ENCODE measurements around the gene GPR83.

DNA sequence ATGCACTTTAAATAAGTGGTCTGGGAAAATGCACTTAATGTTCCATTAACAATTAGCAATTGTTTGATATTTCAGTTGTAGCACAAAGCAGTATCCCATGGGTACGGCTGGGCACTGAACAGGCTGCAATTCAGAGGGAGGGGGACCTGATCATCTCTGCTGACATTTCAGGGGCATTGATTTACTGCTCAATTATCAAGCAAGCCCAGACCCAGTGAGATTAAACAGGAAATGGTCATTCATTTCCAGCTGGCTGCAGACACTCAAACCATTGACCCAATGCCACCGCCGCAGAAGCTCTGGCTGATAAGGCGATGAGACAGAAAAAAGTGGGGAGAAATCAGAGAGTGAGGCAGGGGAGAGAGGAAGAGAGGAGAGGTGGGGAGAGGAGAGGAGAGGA, 1.2 kb downstream of the GPR83 start:
- TF ChIP-seq GATA2 (IDR thresholded peaks at IDR 0.05; ENCODE audit: low read depth, low read length) (peak; percentile 53; the same call in 1 of the 2 replicates), GATA3 (IDR thresholded peaks at IDR 0.05; ENCODE audit: low read depth, low read length) (no peak)

All from SH-SY5Y (cell line).